Tibial nerve (tissue), 4 donors: ENCODE data around the gene ING5.

Experiments
- EP300 ChIP-seq, 2 donors: sonication (generic); formaldehyde crosslinking; IDR thresholded peaks; one replicate each; pipeline ENCODE4 v1.6.1; 2017; ENCODE audit warnings: antibody characterized with exemption in 2 of 2, mild to moderate bottlenecking in 1 of 2
- POLR2A ChIP-seq, 2 donors: fragments of 450-650 bp; IDR thresholded peaks; one replicate each; pipeline ENCODE4 v1.6.1; 2017; ENCODE audit warnings: antibody characterized with exemption in 2 of 2, mild to moderate bottlenecking in 2 of 2, moderate library complexity in 2 of 2
- TF ChIP-seq, protein P1 (sequence below), 5 experiments: fragments of 200-600 bp in 3 of 5; fragments of 450-650 bp in 2 of 5; sonication (generic) in 3 of 5; IDR thresholded peaks; one replicate each; pipeline ENCODE4 v1.5.1; 2016 to 2019; ENCODE audit warnings: antibody characterized with exemption in 5 of 5, mild to moderate bottlenecking in 3 of 5, moderate library complexity in 2 of 5

DNA sequence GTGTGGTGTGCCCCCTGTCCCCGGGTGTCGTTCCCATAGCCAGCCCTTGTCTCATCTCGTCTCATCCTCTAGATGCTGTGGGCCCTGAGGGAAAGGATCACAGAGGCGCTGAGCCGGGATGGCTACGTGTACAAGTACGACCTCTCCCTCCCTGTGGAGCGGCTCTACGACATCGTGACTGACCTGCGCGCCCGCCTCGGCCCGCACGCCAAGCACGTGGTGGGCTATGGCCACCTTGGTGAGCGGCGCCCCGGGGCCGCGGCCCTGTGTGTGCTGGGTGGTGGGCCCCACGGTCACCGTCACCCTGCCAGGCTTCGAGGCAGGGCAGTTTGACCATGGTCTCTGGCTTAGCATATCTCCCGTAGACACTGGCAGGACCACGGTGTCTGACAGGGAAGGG lies 53.9 kb downstream of the ING5 start:
- TF ChIP-seq EP300 (IDR thresholded peaks at IDR 0.05) (no peak), POLR2A (IDR thresholded peaks at IDR 0.05) (no peak)
- TF ChIP-seq, protein P1, sequence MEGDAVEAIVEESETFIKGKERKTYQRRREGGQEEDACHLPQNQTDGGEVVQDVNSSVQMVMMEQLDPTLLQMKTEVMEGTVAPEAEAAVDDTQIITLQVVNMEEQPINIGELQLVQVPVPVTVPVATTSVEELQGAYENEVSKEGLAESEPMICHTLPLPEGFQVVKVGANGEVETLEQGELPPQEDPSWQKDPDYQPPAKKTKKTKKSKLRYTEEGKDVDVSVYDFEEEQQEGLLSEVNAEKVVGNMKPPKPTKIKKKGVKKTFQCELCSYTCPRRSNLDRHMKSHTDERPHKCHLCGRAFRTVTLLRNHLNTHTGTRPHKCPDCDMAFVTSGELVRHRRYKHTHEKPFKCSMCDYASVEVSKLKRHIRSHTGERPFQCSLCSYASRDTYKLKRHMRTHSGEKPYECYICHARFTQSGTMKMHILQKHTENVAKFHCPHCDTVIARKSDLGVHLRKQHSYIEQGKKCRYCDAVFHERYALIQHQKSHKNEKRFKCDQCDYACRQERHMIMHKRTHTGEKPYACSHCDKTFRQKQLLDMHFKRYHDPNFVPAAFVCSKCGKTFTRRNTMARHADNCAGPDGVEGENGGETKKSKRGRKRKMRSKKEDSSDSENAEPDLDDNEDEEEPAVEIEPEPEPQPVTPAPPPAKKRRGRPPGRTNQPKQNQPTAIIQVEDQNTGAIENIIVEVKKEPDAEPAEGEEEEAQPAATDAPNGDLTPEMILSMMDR (IDR thresholded peaks at IDR 0.05): no peak
